GM19035 (cell line): ENCODE results near the gene BUD31.
A peak's percentile ranks its signal among the peaks of the same experiment; 100 is the strongest.
"Not testable (repeated sequence)": the region's sequence is repeated elsewhere in the genome, so short reads cannot be mapped to it uniquely, and the experiment has no call there.

Experiments used
- ATAC-seq: cut with Tn5 transposase; IDR thresholded peaks from one replicate; pipeline ENCODE4 v1.9.1; 2021; ENCODE audit not compliant: unreplicated experiment

The BUD31 gene

GRCh38 chr7:99397297-99397983 lies 11.3 kb upstream of the BUD31 start:
- no peak for ATAC-seq

GRCh38 chr7:99398891-99399445 lies 9.8 kb upstream of the BUD31 start:
- no peak for ATAC-seq

GRCh38 chr7:99399597-99399996 lies 9.2 kb upstream of the BUD31 start:
- no peak for ATAC-seq

GRCh38 chr7:99402854-99403253 lies 5.9 kb upstream of the BUD31 start:
- ATAC-seq: no peak

GRCh38 chr7:99403764-99404163 lies 5.0 kb upstream of the BUD31 start:
- no peak for ATAC-seq

- ATAC-seq: no peak
Observed at GRCh38 chr7:99404235-99404976, 4.4 kb upstream of the BUD31 start.

- ATAC-seq: no peak
Observed at GRCh38 chr7:99404977-99405320, 3.8 kb upstream of the BUD31 start.

GRCh38 chr7:99406557-99406956 lies 2.2 kb upstream of the BUD31 start:
- no peak for ATAC-seq

GRCh38 chr7:99407872-99408378 lies 844 bp upstream of the BUD31 start:
- ATAC-seq: peak; percentile 8

- ATAC-seq: peak; percentile 11
Observed at GRCh38 chr7:99409192-99409572, 413 bp downstream of the BUD31 start.

- ATAC-seq: no peak
Observed at GRCh38 chr7:99409806-99410205, 1.0 kb downstream of the BUD31 start.

- ATAC-seq: no peak
Observed at GRCh38 chr7:99410635-99411034, 1.9 kb downstream of the BUD31 start.

GRCh38 chr7:99415513-99416127 lies 6.9 kb downstream of the BUD31 start:
- not testable (repeated sequence) for ATAC-seq

- no peak for ATAC-seq
Observed at GRCh38 chr7:99418260-99418659, 9.5 kb downstream of the BUD31 start.

GRCh38 chr7:99419323-99420021 lies 10.7 kb downstream of the BUD31 start:
- ATAC-seq: no peak

GRCh38 chr7:99420213-99420612 lies 11.4 kb downstream of the BUD31 start:
- no peak for ATAC-seq

GRCh38 chr7:99420986-99421385 lies 12.2 kb downstream of the BUD31 start:
- ATAC-seq: no peak

GRCh38 chr7:99422186-99422585 lies 13.4 kb downstream of the BUD31 start:
- ATAC-seq: no peak

GRCh38 chr7:99422625-99423024 lies 13.9 kb downstream of the BUD31 start:
- ATAC-seq: no peak

GRCh38 chr7:99424932-99425730 lies 16.4 kb downstream of the BUD31 start:
- no peak for ATAC-seq
